Hepatocyte (in vitro differentiated cells): ENCODE data around the gene LMX1B. TPM values are rescaled to one million over a fixed set of nuclear protein-coding genes. Genes with fewer than 3 reads are reported as not detected.
A peak's percentile ranks its signal among the peaks of the same experiment; 100 is the strongest.

Experiments
- DNase-seq: peaks from one replicate; pipeline ENCODE4 v3.0.0-alpha.2; 2016; ENCODE audit warnings: low spot score
- H2AFZ ChIP-seq: fragments of 200-600 bp; sonication (generic); 2 replicates; pipeline ENCODE4 v1.6.0; 2016; ENCODE audit warnings: antibody characterized with exemption, mild to moderate bottlenecking
- H3K27ac ChIP-seq: fragments of 200-600 bp; sonication (generic); 2 replicates; pipeline ENCODE4 v1.5.1; 2016; ENCODE audit warnings: mild to moderate bottlenecking
- H3K27me3 ChIP-seq: fragments of 200-600 bp; sonication (generic); 2 replicates; pipeline ENCODE4 v1.6.1; 2016
- H3K36me3 ChIP-seq: fragments of 200-600 bp; sonication (generic); replicated peaks from 2 replicates; pipeline ENCODE4 v1.5.1; 2016; ENCODE audit warnings: low read depth; ENCODE audit not compliant: insufficient read depth
- H3K4me1 ChIP-seq: fragments of 200-600 bp; sonication (generic); 2 replicates; pipeline ENCODE4 v1.5.1; 2016; ENCODE audit warnings: mild to moderate bottlenecking, moderate library complexity; ENCODE audit not compliant: insufficient read depth
- H3K4me2 ChIP-seq: fragments of 200-600 bp; sonication (generic); 2 replicates; pipeline ENCODE4 v1.6.0; 2016
- H3K4me3 ChIP-seq: fragments of 200-600 bp; sonication (generic); 2 replicates; pipeline ENCODE4 v1.5.1; 2016; ENCODE audit warnings: mild to moderate bottlenecking
- H3K79me2 ChIP-seq: fragments of 200-600 bp; sonication (generic); 2 replicates; pipeline ENCODE4 v1.6.0; 2017; ENCODE audit warnings: mild to moderate bottlenecking
- H3K9me2 ChIP-seq: fragments of 200-600 bp; sonication (generic); replicated peaks from 2 replicates; pipeline ENCODE4 v1.6.0; 2017; ENCODE audit warnings: mild to moderate bottlenecking; ENCODE audit not compliant: insufficient read depth
- H3K9me3 ChIP-seq: fragments of 200-600 bp; sonication (generic); 2 replicates; pipeline ENCODE4 v1.5.1; 2016; ENCODE audit warnings: low read depth, mild to moderate bottlenecking
- H4K20me1 ChIP-seq: fragments of 200-600 bp; sonication (generic); 2 replicates; pipeline ENCODE4 v1.6.0; 2016; ENCODE audit warnings: mild to moderate bottlenecking; ENCODE audit not compliant: insufficient read depth, poor library complexity, severe bottlenecking
- EZH2 ChIP-seq: fragments of 200-600 bp; sonication (generic); IDR thresholded peaks from 2 replicates; pipeline ENCODE4 v1.6.1; 2016; ENCODE audit warnings: antibody characterized with exemption, mild to moderate bottlenecking, borderline replicate concordance
- EZH2phosphoT487 ChIP-seq: fragments of 200-600 bp; sonication (generic); IDR thresholded peaks from one replicate; pipeline ENCODE4 v1.6.1; 2018; ENCODE audit warnings: antibody characterized with exemption, mild to moderate bottlenecking, low read depth, moderate library complexity; ENCODE audit not compliant: unreplicated experiment, severe bottlenecking
- WGBS: methylation state at CpG from one replicate; pipeline ENCODE4 v1.1.6; 2016; ENCODE audit warnings: low lambda C conversion rate; ENCODE audit errors: missing lambda C conversion rate; 5-methylcytosine and 5-hydroxymethylcytosine counted together
- polyA plus RNA-seq: library from polyadenylated mRNA; unstranded; fragments of >200 nt; fragmentation: Nextera tagmentation; extraction: Ambion mirVana; gene quantifications from 2 replicates; pipeline ENCODE4 v1.2.1, GENCODE V29; 2016
- total RNA-seq: library from RNA; depleted of rRNA; stranded (reverse); fragments of >200 nt; gene quantifications from 2 replicates; pipeline ENCODE4 v1.2.3, GENCODE V29; 2014
- TF ChIP-seq, protein P1 (sequence below): fragments of 200-600 bp; sonication (generic); IDR thresholded peaks from 2 replicates; pipeline ENCODE4 v1.5.1; 2016; ENCODE audit warnings: antibody characterized with exemption, mild to moderate bottlenecking; ENCODE audit not compliant: poor library complexity

Gene LMX1B
- total and polyA plus RNA-seq, 2 experiments from 2014 or later, result 0.16 TPM; not detected in 1

DNA sequence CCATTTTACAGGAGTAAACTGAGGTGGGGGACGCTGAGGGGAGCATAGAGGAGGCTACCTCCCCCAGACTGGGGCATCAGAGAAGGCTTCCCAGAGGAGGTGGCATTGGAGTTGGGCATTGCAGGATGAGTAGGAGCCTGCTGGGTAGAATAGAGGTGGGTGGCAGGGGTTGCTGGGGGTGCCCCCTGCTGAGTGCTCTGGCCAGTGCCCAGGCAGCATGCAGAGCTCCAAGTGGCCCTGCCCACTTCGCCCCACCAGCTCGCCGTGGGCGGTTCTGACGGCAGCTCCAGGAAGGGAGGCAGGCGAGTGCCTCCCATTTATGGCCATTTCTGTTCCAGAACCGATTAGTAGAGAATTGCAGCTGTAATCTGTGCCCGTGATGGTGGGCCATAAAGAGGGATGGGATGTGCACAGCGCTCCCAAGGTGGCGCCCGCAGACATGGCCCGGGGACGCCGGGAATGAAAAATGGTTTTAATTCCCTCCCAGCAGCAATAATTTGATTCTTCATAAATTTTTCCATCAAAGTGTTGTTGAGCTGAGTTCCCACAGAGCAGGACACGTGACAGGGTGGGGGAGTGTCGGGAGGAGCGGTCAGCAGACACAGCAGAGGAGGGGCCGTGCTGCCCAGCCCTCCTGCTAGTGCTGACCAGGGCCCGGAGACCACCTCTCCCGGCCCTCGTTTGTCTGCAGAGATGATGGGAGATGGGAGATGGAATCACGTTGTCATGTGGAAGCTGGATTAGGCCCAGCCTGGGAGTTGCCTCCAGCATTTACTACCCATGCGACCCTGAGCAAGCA is 75.5 kb downstream of the LMX1B start:
- H3K9me2 ChIP-seq, result no peaks in the 10 kb centered on the region
- peaks cover 53% of the 10 kb centered on the region for H3K27me3 ChIP-seq
- H3K27ac ChIP-seq, result no peak overlapping the region
- no peaks in the 10 kb centered on the region for H3K4me1 ChIP-seq
- H3K4me3 ChIP-seq, result no peak overlapping the region
- TF ChIP-seq, protein P1, sequence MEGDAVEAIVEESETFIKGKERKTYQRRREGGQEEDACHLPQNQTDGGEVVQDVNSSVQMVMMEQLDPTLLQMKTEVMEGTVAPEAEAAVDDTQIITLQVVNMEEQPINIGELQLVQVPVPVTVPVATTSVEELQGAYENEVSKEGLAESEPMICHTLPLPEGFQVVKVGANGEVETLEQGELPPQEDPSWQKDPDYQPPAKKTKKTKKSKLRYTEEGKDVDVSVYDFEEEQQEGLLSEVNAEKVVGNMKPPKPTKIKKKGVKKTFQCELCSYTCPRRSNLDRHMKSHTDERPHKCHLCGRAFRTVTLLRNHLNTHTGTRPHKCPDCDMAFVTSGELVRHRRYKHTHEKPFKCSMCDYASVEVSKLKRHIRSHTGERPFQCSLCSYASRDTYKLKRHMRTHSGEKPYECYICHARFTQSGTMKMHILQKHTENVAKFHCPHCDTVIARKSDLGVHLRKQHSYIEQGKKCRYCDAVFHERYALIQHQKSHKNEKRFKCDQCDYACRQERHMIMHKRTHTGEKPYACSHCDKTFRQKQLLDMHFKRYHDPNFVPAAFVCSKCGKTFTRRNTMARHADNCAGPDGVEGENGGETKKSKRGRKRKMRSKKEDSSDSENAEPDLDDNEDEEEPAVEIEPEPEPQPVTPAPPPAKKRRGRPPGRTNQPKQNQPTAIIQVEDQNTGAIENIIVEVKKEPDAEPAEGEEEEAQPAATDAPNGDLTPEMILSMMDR, result no peak
- TF ChIP-seq EZH2 (no peak), EZH2phosphoT487 (no peak)
- H3K4me2 ChIP-seq, result no peak overlapping the region
- 78% methylated on average over 24 of the region's 24 CpGs for WGBS
- no peak overlapping the region for H2AFZ ChIP-seq
- no peaks in the 10 kb centered on the region for H3K9me3 ChIP-seq
- H3K79me2 ChIP-seq, result no peaks in the 10 kb centered on the region
- H4K20me1 ChIP-seq, result no peaks in the 10 kb centered on the region
- no peak for DNase-seq
- H3K36me3 ChIP-seq, result no peaks in the 10 kb centered on the region

DNA sequence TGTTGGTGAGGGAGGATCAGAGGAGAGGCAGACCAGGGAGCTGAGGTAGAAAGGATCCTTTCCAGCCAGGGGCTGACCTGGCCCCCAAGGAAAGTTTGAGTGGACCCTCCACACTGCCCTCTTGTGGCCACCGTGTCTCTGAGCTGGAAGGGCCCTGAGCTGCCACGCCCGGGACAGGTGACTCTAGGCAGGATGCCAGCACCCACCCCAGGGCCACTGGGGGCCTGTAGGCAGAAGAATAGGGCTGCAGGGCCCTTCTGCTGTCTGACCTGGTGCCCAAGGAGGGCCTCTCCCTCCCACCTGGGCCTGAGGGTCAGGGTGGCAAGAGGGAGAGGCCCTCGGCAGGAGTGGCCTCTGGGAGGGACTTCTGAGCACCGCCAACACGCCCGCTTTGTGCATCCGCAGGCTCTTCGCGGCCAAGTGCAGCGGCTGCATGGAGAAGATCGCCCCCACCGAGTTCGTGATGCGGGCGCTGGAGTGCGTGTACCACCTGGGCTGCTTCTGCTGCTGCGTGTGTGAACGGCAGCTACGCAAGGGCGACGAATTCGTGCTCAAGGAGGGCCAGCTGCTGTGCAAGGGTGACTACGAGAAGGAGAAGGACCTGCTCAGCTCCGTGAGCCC is 76.8 kb downstream of the LMX1B start:
- no peaks in the 10 kb centered on the region for H3K79me2 ChIP-seq
- H3K27me3 ChIP-seq, result peaks cover 40% of the 10 kb centered on the region
- WGBS, result 63% methylated on average over 25 of the region's 25 CpGs

DNA sequence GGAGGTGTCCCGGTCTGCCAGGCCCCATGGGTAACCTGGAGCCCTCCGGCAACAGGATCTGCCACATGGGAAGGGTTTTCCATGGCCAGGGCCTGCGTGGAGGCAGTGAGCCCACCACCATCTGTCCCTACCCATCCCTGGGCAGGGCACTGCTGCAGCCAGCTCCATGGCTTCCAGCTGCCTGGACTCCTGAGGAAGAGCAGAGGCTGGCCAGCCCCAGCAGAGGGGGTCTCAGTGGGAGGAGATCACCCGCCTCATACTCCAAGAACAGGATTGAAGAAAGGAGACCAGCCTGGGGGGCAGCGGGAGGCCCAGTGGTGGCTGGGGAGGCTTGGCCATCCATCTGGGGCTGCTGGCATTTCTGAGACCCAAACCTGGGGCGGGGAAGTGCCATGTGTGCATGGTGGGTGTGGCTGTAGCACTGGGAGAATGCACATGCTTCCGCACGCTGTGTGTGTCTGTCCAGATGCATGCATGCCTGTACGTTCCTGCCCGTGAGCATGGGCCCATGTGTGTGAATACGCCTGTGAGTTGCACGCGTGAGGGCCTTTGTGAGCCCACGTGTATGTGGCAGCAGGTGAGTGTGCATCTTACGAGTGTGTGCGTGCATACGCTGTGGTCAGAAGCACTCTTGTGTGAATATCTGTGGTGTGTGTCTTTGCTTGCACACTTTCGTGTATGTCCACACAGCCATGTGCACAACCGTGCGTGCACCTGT is 78.5 kb downstream of the LMX1B start:
- H3K4me3 ChIP-seq, result no peak overlapping the region
- 90% methylated on average over 19 of the region's 20 CpGs for WGBS
- H3K27me3 ChIP-seq, result peaks cover 28% of the 10 kb centered on the region
- H3K9me2 ChIP-seq, result no peaks in the 10 kb centered on the region
- no peaks in the 10 kb centered on the region for H4K20me1 ChIP-seq
- no peak overlapping the region for H2AFZ ChIP-seq
- H3K4me1 ChIP-seq, result no peaks in the 10 kb centered on the region
- DNase-seq, result no peak
- no peak overlapping the region for H3K27ac ChIP-seq
- no peak for TF ChIP-seq EZH2
- TF ChIP-seq, protein P1, result no peak
- no peak for TF ChIP-seq EZH2phosphoT487
- H3K79me2 ChIP-seq, result no peaks in the 10 kb centered on the region
- H3K36me3 ChIP-seq, result no peaks in the 10 kb centered on the region
- H3K9me3 ChIP-seq, result no peaks in the 10 kb centered on the region
- H3K4me2 ChIP-seq, result no peak overlapping the region

More for the DNA sequence above, 76.8 kb downstream of the LMX1B start:
- Histone ChIP-seq H3K4me2 (no peak overlapping the region), H4K20me1 (no peaks in the 10 kb centered on the region), H3K4me1 (no peaks in the 10 kb centered on the region), H3K4me3 (no peak overlapping the region), H3K36me3 (no peaks in the 10 kb centered on the region), H2AFZ (no peak overlapping the region), H3K9me3 (no peaks in the 10 kb centered on the region), H3K27ac (no peak overlapping the region), H3K9me2 (no peaks in the 10 kb centered on the region)
- DNase-seq, result peak; percentile 70
- TF ChIP-seq, protein P1, result peak; percentile 57
- TF ChIP-seq EZH2phosphoT487, result no peak
